ENCODE measurements around the gene RBMX2. TPM values are rescaled to one million over a fixed set of nuclear protein-coding genes. Genes with fewer than 3 reads are reported as not detected.

The RBMX2 gene
- total RNA-seq, 1 donor from 2014 or later: 23.6 TPM

DNA sequence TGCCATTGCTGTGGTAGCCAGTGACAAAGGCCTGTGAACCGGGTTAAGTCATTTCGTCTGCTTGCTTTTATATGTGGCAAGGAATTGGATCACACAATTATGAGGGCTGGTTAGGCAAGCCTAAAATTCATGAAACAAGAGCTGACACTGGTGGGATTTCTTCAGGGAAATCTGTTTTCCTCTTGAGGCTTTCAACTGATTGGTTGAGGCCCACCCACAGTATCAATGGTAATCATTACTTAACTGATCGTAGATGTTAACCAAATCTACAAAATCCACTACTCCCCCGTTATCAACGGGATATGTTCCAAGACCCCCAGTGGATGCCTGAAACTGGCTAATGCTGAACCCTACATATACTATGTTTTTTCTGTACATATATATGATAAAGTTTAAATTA lies 13.0 kb downstream of the RBMX2 start:
- H3K9me3 Mint-ChIP-seq: no peaks in the 10 kb centered on the region
- TF ChIP-seq, protein P1, sequence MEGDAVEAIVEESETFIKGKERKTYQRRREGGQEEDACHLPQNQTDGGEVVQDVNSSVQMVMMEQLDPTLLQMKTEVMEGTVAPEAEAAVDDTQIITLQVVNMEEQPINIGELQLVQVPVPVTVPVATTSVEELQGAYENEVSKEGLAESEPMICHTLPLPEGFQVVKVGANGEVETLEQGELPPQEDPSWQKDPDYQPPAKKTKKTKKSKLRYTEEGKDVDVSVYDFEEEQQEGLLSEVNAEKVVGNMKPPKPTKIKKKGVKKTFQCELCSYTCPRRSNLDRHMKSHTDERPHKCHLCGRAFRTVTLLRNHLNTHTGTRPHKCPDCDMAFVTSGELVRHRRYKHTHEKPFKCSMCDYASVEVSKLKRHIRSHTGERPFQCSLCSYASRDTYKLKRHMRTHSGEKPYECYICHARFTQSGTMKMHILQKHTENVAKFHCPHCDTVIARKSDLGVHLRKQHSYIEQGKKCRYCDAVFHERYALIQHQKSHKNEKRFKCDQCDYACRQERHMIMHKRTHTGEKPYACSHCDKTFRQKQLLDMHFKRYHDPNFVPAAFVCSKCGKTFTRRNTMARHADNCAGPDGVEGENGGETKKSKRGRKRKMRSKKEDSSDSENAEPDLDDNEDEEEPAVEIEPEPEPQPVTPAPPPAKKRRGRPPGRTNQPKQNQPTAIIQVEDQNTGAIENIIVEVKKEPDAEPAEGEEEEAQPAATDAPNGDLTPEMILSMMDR (IDR thresholded peaks at IDR 0.05): no peak
- no peak overlapping the region for H3K4me3 Mint-ChIP-seq
- ATAC-seq (ENCODE audit: low read depth) (no peak), DNase-seq (no peak)
- POLR2A ChIA-PET: no interaction called here
- H3K27me3 Mint-ChIP-seq: no peaks in the 10 kb centered on the region
- CTCF ChIA-PET: no interaction called here
- H3K36me3 Mint-ChIP-seq (ENCODE audit: low read depth): peaks cover 37% of the 10 kb centered on the region
- intact Hi-C loops (cut with micrococcal nuclease): no loop called here
- no peak overlapping the region for H3K27ac Mint-ChIP-seq
- no peaks in the 10 kb centered on the region for H3K4me1 Mint-ChIP-seq

DNA sequence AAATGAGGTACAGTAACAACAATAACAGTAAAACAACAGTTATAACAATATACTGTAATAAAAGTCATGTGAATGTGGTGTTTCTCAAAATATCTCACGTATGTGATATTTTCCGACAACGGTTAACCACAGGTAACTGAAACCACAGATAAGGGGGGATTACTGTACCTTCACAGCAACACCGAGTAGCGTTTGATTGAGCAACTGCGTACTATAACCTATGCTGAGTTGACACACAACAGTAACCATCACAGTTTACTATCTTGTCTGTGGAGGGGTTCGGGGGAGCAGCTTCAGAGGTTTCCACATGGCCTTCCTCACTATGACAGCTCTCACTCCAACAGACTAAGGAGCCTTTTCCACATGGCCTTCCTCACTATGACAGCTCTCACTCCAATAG lies 13.4 kb downstream of the RBMX2 start:
- DNase-seq (no peak), ATAC-seq (ENCODE audit: low read depth) (no peak)
- H3K4me1 Mint-ChIP-seq: no peaks in the 10 kb centered on the region
- ChIA-PET CTCF (no interaction called here), POLR2A (no interaction called here)
- TF ChIP-seq, protein P1 (IDR thresholded peaks at IDR 0.05): no peak
- intact Hi-C loops (cut with micrococcal nuclease): no loop called here
- H3K9me3 Mint-ChIP-seq: no peaks in the 10 kb centered on the region
- no peaks in the 10 kb centered on the region for H3K27me3 Mint-ChIP-seq
- peaks cover 33% of the 10 kb centered on the region for H3K36me3 Mint-ChIP-seq (ENCODE audit: low read depth)
- H3K27ac Mint-ChIP-seq: no peak overlapping the region
- no peak overlapping the region for H3K4me3 Mint-ChIP-seq

DNA sequence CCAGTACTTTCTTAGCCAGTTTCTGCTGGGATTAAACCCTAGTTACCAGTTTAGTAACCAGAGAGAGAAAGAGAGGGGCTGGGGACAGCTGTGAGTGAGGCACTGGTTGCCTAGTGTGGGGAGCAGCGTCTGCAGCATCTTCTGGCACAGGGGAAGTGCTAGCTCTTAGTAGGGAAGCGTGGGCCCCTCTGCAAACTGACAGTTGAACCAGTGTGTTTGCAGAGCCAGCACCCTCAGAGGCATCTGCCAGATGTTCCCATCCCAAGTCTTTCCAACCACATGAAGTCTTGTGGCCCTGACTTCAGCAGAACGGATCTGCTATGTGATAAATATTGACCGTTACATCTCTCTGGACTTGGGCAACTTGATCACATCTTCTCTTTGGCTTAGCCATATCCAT lies 15.0 kb downstream of the RBMX2 start:
- Mint-ChIP-seq H3K4me1 (no peaks in the 10 kb centered on the region), H3K27ac (no peak overlapping the region), H3K27me3 (no peaks in the 10 kb centered on the region), H3K36me3 (ENCODE audit: low read depth) (peaks cover 21% of the 10 kb centered on the region), H3K9me3 (no peaks in the 10 kb centered on the region), H3K4me3 (no peak overlapping the region)
- ChIA-PET CTCF (no interaction called here), POLR2A (no interaction called here)
- TF ChIP-seq, protein P1 (IDR thresholded peaks at IDR 0.05): no peak
- DNase-seq: no peak
- ATAC-seq (ENCODE audit: low read depth): no peak
- intact Hi-C loops (cut with micrococcal nuclease): no loop called here

DNA sequence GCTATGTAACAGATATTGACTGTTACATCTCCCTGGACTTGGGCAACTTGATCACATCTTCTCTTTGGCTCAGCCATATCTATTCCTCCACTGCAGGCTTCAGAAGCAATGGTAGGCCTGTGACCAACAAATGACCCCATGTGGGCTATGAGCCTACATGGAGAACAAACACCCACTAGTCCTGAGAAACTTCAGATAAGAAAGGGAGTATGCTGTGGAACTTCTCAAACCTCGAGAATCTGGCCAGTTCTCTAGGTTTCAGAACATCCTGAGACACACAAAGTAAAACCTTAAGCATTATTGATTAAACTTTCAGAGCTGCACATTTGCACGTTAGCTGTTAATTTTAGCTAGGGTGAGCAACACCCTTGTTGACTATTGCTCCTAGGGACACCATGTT lies 16.3 kb downstream of the RBMX2 start:
- intact Hi-C loops (cut with micrococcal nuclease): no loop called here
- Mint-ChIP-seq H3K27me3 (no peaks in the 10 kb centered on the region), H3K27ac (no peak overlapping the region), H3K4me1 (no peaks in the 10 kb centered on the region), H3K36me3 (ENCODE audit: low read depth) (peaks cover 13% of the 10 kb centered on the region), H3K4me3 (no peak overlapping the region), H3K9me3 (no peaks in the 10 kb centered on the region)
- no peak for ATAC-seq (ENCODE audit: low read depth)
- ChIA-PET CTCF (no interaction called here), POLR2A (no interaction called here)
- DNase-seq: no peak
- TF ChIP-seq, protein P1 (IDR thresholded peaks at IDR 0.05): no peak

DNA sequence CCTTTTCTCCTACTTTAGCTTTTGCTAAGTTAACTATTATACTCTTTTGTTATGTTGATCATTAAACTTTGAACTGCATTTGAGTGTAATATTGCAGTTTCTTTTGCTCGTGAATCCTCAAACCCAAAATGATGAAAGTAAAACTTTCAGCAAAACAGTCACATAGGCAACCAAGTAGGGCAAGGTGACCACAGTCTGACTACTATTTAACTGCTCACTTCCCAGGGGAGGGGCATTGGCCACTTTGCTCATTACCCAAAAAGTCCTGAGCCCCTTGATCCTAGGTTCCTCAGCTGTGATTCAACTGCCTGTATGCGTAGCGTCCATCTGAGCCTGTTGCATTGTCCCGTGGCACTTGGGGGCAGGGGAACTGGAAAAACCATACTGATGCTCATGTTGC lies 17.0 kb downstream of the RBMX2 start:
- H3K27ac Mint-ChIP-seq: no peak overlapping the region
- DNase-seq (no peak), ATAC-seq (ENCODE audit: low read depth) (no peak)
- ChIA-PET POLR2A (no interaction called here), CTCF (no interaction called here)
- H3K36me3 Mint-ChIP-seq (ENCODE audit: low read depth): peaks cover 13% of the 10 kb centered on the region
- intact Hi-C loops (cut with micrococcal nuclease): no loop called here
- no peaks in the 10 kb centered on the region for H3K9me3 Mint-ChIP-seq
- TF ChIP-seq, protein P1 (IDR thresholded peaks at IDR 0.05): no peak
- H3K4me1 Mint-ChIP-seq: no peaks in the 10 kb centered on the region
- no peak overlapping the region for H3K4me3 Mint-ChIP-seq
- H3K27me3 Mint-ChIP-seq: peaks cover 3% of the 10 kb centered on the region

Measured in activated B cell treated with CpG ODN at 0.5 μM for 24 hours (primary cell).